Neuronal stem cell (in vitro differentiated cells): ENCODE measurements around the gene ZRSR2.
"Not testable (repeated sequence)": the region's sequence is repeated elsewhere in the genome, so short reads cannot be mapped to it uniquely, and the experiment has no call there.

Experiments used
- DNase-seq: peaks from one replicate; pipeline ENCODE4 v3.0.0-alpha.2; 2013; ENCODE audit warnings: low spot score
- H2AFZ ChIP-seq: one replicate; pipeline ENCODE4 v1.6.1; 2013; ENCODE audit warnings: mild to moderate bottlenecking, low read length, inconsistent platforms
- H2AK5ac ChIP-seq: 2 replicates; pipeline ENCODE4 v1.6.1; 2013; ENCODE audit warnings: low read depth, mild to moderate bottlenecking, inconsistent platforms, low read length, moderate library complexity, mixed read lengths
- H2BK120ac ChIP-seq: 2 replicates; pipeline ENCODE4 v1.6.1; 2013; ENCODE audit warnings: low read depth, mild to moderate bottlenecking, inconsistent platforms, low read length, moderate library complexity, mixed read lengths
- H2BK12ac ChIP-seq: one replicate; pipeline ENCODE4 v1.6.1; 2013; ENCODE audit warnings: low read length, inconsistent platforms
- H2BK15ac ChIP-seq: 2 replicates; pipeline ENCODE4 v1.6.1; 2013; ENCODE audit warnings: mild to moderate bottlenecking, low read length, inconsistent platforms, mixed read lengths
- H2BK5ac ChIP-seq: one replicate; pipeline ENCODE4 v1.6.1; 2013; ENCODE audit warnings: inconsistent platforms, mild to moderate bottlenecking, low read length, moderate library complexity
- H3K14ac ChIP-seq: one replicate; pipeline ENCODE4 v1.6.1; 2013; ENCODE audit warnings: low read length, inconsistent platforms
- H3K18ac ChIP-seq: 2 replicates; pipeline ENCODE4 v1.6.1; 2013; ENCODE audit warnings: low read length, inconsistent platforms
- H3K23ac ChIP-seq: 2 replicates; pipeline ENCODE4 v1.6.1; 2013; ENCODE audit warnings: low read depth, mild to moderate bottlenecking, mixed read lengths, low read length, inconsistent platforms; ENCODE audit not compliant: poor library complexity
- H3K27ac ChIP-seq: replicated peaks from 3 replicates; pipeline ENCODE4 v1.5.1; 2013; ENCODE audit warnings: low read length, inconsistent platforms
- H3K27me3 ChIP-seq, 3 experiments: 2 replicates each; pipeline ENCODE4 v1.6.1; 2013; ENCODE audit warnings: low read length in 3 of 3, mild to moderate bottlenecking in 2 of 3, inconsistent platforms in 1 of 3, low read depth in 1 of 3, mixed read lengths in 1 of 3, moderate library complexity in 1 of 3; ENCODE audit not compliant: control insufficient read depth in 3 of 3, insufficient read depth in 3 of 3
- H3K36me3 ChIP-seq, 2 donors: replicated peaks in 1 of 2; 2 replicates each; pipeline ENCODE4 v1.6.1; 2013; ENCODE audit warnings: low read length in 2 of 2; ENCODE audit not compliant: control insufficient read depth in 2 of 2, insufficient read depth in 2 of 2
- H3K4ac ChIP-seq: 2 replicates; pipeline ENCODE4 v1.6.1; 2013; ENCODE audit warnings: inconsistent platforms, mild to moderate bottlenecking, low read length, moderate library complexity
- H3K4me1 ChIP-seq, 2 donors: 1 replicate in 1 of 2; 2 replicates in 1 of 2; pipeline ENCODE4 v1.6.1; 2013; ENCODE audit warnings: low read length in 2 of 2, low read depth in 1 of 2; ENCODE audit not compliant: control insufficient read depth in 2 of 2, insufficient read depth in 1 of 2
- H3K4me2 ChIP-seq: one replicate; pipeline ENCODE4 v1.6.1; 2013; ENCODE audit warnings: mild to moderate bottlenecking, low read length, inconsistent platforms; ENCODE audit not compliant: insufficient read depth, poor library complexity, severe bottlenecking
- H3K4me3 ChIP-seq, 2 donors: 2 replicates each; pipeline ENCODE4 v1.5.1; 2013; ENCODE audit warnings: low read length in 2 of 2, mild to moderate bottlenecking in 2 of 2, inconsistent platforms in 1 of 2, moderate library complexity in 1 of 2
- H3K79me1 ChIP-seq: one replicate; pipeline ENCODE4 v1.6.1; 2013; ENCODE audit warnings: low read depth, mild to moderate bottlenecking, inconsistent platforms, low read length, moderate library complexity
- H3K9ac ChIP-seq: one replicate; pipeline ENCODE4 v1.6.1; 2013; ENCODE audit warnings: mild to moderate bottlenecking, low read depth, low read length, inconsistent platforms; ENCODE audit not compliant: poor library complexity
- H3K9me3 ChIP-seq, 2 donors: replicated peaks in 1 of 2; 2 replicates each; pipeline versions ENCODE3 to v1.6.1; 2013; ENCODE audit warnings: low read length in 2 of 2, mild to moderate bottlenecking in 2 of 2, inconsistent platforms in 1 of 2, low read depth in 1 of 2, mixed read lengths in 1 of 2, moderate library complexity in 1 of 2; ENCODE audit not compliant: control insufficient read depth in 2 of 2, insufficient read depth in 1 of 2
- H4K8ac ChIP-seq: one replicate; pipeline ENCODE4 v1.6.1; 2013; ENCODE audit warnings: low read depth, mild to moderate bottlenecking, inconsistent platforms, low read length, moderate library complexity
- H4K91ac ChIP-seq: one replicate; pipeline ENCODE4 v1.6.1; 2013; ENCODE audit warnings: low read length, low read depth, mild to moderate bottlenecking, inconsistent platforms; ENCODE audit not compliant: poor library complexity
- WGBS, 2 donors: extraction: QIAGEN DNeasy Blood & Tissue Kit; methylation state at CpG; one replicate each; pipeline ENCODE4 v1.1.7; 2013; ENCODE audit warnings: missing lambda C conversion rate in 2 of 2, mixed read lengths in 1 of 2; ENCODE audit not compliant: insufficient read length in 2 of 2, insufficient replicate concordance in 1 of 2; ENCODE audit errors: extremely low coverage in 2 of 2; 5-methylcytosine and 5-hydroxymethylcytosine counted together

Gene ZRSR2

DNA sequence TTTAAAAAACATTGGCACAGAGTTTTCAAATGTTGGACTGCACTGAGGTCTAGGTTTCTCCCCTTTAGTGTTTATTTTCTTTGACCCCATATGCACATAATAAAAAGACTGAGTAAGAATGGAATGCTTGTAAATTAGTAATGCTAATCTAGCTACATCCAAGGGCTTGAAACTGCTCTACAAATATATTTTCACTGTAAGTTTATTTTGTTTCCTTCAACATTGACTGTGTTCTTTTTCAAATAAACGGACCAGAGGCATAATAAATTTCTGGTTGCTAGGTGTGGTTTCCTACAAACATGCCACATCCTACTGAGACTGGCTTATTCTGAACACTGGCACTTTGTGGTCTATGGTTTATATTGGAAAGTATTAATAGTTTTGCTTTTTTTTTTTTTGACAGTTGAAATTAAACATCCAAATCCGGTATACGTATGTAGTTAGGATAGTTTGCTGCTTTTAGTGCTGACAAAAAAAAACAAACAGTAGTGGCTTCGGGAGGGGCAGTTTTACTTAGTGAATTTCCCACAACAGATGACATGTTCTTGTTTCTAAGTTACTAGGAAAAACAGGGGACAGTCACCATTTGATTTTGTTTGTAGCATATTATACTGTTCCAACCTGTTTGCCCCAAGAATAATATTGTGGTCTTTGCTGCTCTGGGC, 39.0 kb upstream of the ZRSR2 start:
- H3K27ac ChIP-seq, result no peak overlapping the region
- no CpG with 5 or more reads among the region's 4 CpGs for WGBS, 2 donors

DNA sequence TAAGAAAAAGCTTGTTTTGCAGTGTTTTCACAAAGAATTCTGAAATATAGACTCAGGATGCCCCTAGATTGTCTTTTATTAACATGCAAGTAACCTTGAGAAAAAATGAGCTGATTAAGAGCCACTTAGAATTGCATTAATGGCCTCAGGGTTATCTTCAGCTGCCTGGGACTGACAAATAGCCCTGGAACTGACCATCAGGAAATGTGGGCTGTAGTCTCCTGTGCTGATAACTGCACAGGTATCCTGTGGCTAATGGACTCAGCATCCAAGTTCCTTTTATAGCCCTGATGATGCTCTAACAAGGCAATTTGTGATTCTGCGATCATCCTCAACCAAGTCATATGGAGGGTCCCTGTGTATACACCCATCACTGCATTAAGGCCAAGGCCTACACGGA, 35.2 kb upstream of the ZRSR2 start:
- Histone ChIP-seq H3K27ac (no peak overlapping the region), H3K9me3 (no peaks in the 10 kb centered on the region), H2BK5ac (no peak overlapping the region), H2AK5ac (no peak overlapping the region), H4K8ac (no peak overlapping the region), H2BK12ac (no peak overlapping the region), H3K4ac (no peak overlapping the region), H3K9ac (no peak overlapping the region), H3K23ac (no peak overlapping the region), H3K27me3 (no peaks in the 10 kb centered on the region), H3K18ac (no peak overlapping the region), H3K79me1 (no peaks in the 10 kb centered on the region), H2BK15ac (no peak overlapping the region), H2BK120ac (no peak overlapping the region), H3K14ac (no peak overlapping the region), H2AFZ (no peak overlapping the region), H4K91ac (no peak overlapping the region), H3K4me1 (no peaks in the 10 kb centered on the region), H3K4me3 (no peak overlapping the region), H3K4me2 (no peak overlapping the region), H3K36me3 (no peaks in the 10 kb centered on the region)
- no peak for DNase-seq
- no CpG with 5 or more reads among the region's 2 CpGs for WGBS, 2 donors

More for the DNA sequence above, 39.0 kb upstream of the ZRSR2 start:
- H3K9ac ChIP-seq, result no peak overlapping the region
- no peak overlapping the region for H3K4me2 ChIP-seq
- H3K14ac ChIP-seq, result no peak overlapping the region
- H2AK5ac ChIP-seq, result no peak overlapping the region
- H3K79me1 ChIP-seq, result no peaks in the 10 kb centered on the region
- peaks cover 0 to 2% of the 10 kb centered on the region in 2 donors for H3K4me1 ChIP-seq
- no peak overlapping the region for H4K8ac ChIP-seq
- H2BK15ac ChIP-seq, result no peak overlapping the region
- DNase-seq, result no peak
- H3K4me3 ChIP-seq, result no peak overlapping the region
- H2AFZ ChIP-seq, result no peak overlapping the region
- no peak overlapping the region for H4K91ac ChIP-seq
- H2BK5ac ChIP-seq, result no peak overlapping the region
- H3K27me3 ChIP-seq, result peaks cover 0 to 5% (median 0%) of the 10 kb centered on the region in 3 experiments
- no peaks in the 10 kb centered on the region for H3K36me3 ChIP-seq
- no peaks in the 10 kb centered on the region for H3K9me3 ChIP-seq
- H3K18ac ChIP-seq, result no peak overlapping the region
- no peak overlapping the region for H2BK120ac ChIP-seq
- no peak overlapping the region for H3K4ac ChIP-seq
- H2BK12ac ChIP-seq, result no peak overlapping the region
- no peak overlapping the region for H3K23ac ChIP-seq

DNA sequence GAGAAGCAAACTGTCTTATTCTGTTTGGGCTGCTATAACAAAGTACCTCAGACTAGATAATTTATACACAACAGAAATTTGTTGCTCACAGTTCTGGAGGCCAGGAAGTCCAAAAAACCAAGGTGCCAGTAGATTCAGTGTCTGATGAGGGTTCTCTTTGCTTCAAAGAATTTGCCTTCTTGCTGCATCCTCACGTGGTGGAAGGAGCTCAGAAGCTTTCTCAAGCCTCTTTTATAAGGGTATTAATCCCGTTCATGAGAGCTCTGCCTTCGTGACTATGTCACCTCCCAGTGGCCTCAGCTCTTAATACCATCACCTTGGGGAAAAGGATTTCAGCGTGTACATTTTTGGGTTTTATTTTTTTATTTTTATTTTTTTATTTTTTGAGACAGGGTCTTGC, 32.1 kb upstream of the ZRSR2 start:
- Histone ChIP-seq H2BK15ac (no peak overlapping the region), H2AFZ (no peak overlapping the region), H4K91ac (no peak overlapping the region), H2BK12ac (no peak overlapping the region), H3K27ac (no peak overlapping the region), H3K14ac (no peak overlapping the region), H2BK120ac (no peak overlapping the region), H3K23ac (no peak overlapping the region), H3K4me3 (no peak overlapping the region), H3K79me1 (no peaks in the 10 kb centered on the region), H2BK5ac (no peak overlapping the region), H3K4me1 (no peaks in the 10 kb centered on the region), H3K9me3 (no peaks in the 10 kb centered on the region), H3K18ac (no peak overlapping the region), H3K36me3 (no peaks in the 10 kb centered on the region), H4K8ac (no peak overlapping the region), H3K4me2 (no peak overlapping the region), H3K27me3 (no peaks in the 10 kb centered on the region), H3K9ac (no peak overlapping the region), H2AK5ac (no peak overlapping the region), H3K4ac (no peak overlapping the region)
- no peak for DNase-seq
- no CpG with 5 or more reads among the region's 4 CpGs for WGBS, 2 donors

DNA sequence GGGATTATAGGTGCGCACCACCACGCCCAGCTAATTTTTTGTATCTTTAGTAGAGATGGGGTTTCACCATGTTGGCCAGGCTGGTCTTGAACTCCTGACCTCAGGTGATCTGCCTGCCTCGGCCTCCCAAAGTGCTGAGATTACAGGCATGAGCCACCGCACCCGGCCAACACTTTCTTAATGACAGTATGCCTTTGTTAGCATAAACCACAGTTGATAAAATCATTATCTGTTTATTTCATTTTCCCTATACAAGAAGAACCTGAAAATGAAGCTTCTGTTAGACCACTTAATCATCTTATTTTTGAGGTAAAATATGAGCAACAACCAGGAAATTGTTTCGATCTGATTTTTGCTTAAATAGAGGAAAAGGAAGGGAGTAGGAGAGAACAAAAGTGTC, 30.4 kb upstream of the ZRSR2 start:
- not testable (repeated sequence) for H3K4me3 ChIP-seq, H3K23ac ChIP-seq, H2BK120ac ChIP-seq, H2AFZ ChIP-seq, H2BK12ac ChIP-seq, H3K27me3 ChIP-seq, H3K9me3 ChIP-seq, H3K18ac ChIP-seq, H3K4ac ChIP-seq, H2AK5ac ChIP-seq, H3K36me3 ChIP-seq, H3K14ac ChIP-seq, H3K4me1 ChIP-seq, H4K8ac ChIP-seq, H3K27ac ChIP-seq, H2BK15ac ChIP-seq, H3K79me1 ChIP-seq, H3K9ac ChIP-seq, H2BK5ac ChIP-seq, H3K4me2 ChIP-seq, H4K91ac ChIP-seq, DNase-seq
- no CpG with 5 or more reads among the region's 6 CpGs for WGBS, 2 donors
